Measurements from ENCODE around the gene ADGRL1. TPM values are rescaled to one million over a fixed set of nuclear protein-coding genes. Genes with fewer than 3 reads are reported as not detected.

The ADGRL1 gene
- total and polyA plus RNA-seq, 10 donors, result 1.8 to 21.1 (median 12.4) TPM

DNA sequence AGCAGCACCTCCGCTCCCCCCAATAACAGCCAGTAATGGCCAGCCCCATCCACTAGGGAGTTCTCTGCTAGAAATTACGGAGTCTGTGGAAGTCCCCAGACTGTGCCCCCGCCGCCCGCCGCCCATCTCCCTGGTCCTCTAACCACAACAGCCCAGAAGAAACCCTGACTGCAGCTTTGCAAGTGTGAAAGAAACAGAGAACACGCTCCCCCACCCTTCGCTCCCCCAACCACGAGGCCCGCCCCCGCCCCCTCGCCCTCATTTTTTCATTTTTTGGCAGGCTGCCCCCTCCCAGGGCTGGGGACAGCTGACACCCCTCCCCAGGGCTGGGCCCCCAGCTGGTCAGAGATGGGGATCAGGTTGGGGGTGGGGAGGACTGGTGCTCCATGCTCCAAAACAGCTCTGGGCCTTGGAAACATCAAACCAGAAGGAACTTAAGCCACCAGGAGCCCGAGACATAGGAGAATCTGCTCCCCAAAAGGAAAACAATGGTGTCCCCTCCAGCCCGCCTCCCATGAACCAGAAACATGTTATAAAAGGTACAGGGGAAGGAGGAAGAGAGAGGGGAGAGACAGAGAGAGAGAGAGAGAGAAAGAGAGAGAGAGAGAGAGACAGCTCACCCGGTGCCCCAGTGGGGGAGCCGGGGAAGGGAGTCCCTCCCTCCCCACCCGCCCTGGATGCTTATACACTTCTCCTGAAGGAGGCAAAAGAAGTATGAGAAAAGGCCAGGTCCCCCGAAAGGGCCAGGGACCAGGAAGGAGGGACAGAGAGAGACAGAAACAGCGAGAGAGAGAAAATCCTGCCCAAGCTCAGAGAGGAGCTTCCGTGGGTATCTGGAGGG lies 39.8 kb downstream of the ADGRL1 start:
- Histone ChIP-seq H3K27me3 (replicated peaks in 1 of 7) (peaks cover 0 to 34% (median 0%) of the 10 kb centered on the region in 7 donors), H3K4me1 (peaks cover 10 to 30% (median 25%) of the 10 kb centered on the region in 6 donors), H3K36me3 (peaks cover 0 to 32% (median 4%) of the 10 kb centered on the region in 6 donors), H3K4me3 (peak overlapping the region in 3 of 8 donors; percentile 4 to 51 (median 19)), H3K9me3 (no peaks in the 10 kb centered on the region), H3K27ac (peak overlapping the region in 3 of 8 donors; percentile 60 to 70 (median 65))
- TF ChIP-seq POLR2AphosphoS5 (IDR thresholded peaks at IDR 0.05), result no peak
- TF ChIP-seq, protein P1, sequence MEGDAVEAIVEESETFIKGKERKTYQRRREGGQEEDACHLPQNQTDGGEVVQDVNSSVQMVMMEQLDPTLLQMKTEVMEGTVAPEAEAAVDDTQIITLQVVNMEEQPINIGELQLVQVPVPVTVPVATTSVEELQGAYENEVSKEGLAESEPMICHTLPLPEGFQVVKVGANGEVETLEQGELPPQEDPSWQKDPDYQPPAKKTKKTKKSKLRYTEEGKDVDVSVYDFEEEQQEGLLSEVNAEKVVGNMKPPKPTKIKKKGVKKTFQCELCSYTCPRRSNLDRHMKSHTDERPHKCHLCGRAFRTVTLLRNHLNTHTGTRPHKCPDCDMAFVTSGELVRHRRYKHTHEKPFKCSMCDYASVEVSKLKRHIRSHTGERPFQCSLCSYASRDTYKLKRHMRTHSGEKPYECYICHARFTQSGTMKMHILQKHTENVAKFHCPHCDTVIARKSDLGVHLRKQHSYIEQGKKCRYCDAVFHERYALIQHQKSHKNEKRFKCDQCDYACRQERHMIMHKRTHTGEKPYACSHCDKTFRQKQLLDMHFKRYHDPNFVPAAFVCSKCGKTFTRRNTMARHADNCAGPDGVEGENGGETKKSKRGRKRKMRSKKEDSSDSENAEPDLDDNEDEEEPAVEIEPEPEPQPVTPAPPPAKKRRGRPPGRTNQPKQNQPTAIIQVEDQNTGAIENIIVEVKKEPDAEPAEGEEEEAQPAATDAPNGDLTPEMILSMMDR (IDR thresholded peaks at IDR 0.05 in 8 of 11, conservative IDR thresholded peaks at IDR 0.05 in 3 of 11), result peak in 1 of 11 experiments; percentile 6
- no peak for DNase-seq
- 38 to 48% (median 40%) methylated on average over 19 to 20 of the region's 20 CpGs for WGBS, 5 donors
- intact Hi-C loops (cut with DNase I; ENCODE audit: low total_unique reads), result no loop called here

DNA sequence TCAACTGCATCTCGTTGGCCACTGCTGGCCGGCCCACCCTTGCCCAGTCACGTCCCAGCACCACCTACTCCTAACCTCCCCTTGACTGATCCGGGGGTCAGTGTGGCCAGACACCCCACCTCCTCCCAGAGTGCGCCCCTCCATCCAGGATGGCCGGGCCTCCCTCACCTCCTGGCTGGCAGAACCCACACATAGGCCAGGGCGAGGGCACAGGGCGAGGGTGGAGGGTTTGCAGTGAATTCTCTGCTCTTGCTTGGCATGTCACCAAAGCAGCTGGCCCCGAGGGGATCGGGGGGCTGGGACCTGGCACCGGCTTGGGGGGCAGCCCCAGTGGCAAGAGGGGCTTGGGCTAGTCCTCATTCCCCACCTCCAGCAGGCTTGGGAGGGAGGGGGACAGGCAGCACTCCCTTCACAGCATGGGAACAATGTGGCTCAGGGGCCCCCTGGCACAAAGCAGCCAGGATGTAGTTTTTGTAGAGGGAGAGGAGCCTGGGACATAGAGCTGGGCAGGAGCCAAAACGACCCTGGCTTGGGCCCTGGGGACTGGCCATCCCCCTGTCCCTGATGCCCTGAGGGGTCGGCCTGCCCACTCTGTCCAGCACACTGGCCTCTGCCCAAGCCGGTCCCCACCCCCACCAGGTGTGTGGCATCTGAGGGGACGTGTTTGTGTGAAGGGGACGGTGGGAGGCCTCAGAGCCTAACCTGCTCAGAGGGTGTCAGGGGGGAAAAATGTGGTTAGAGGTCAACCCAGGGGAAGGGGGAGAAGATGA lies 41.1 kb downstream of the ADGRL1 start:
- 77 to 84% (median 79%) methylated on average over 15 to 16 of the region's 16 CpGs for WGBS, 5 donors
- intact Hi-C loops (cut with DNase I; ENCODE audit: low total_unique reads), result no loop called here
- no peaks in the 10 kb centered on the region for H3K9me3 ChIP-seq

DNA sequence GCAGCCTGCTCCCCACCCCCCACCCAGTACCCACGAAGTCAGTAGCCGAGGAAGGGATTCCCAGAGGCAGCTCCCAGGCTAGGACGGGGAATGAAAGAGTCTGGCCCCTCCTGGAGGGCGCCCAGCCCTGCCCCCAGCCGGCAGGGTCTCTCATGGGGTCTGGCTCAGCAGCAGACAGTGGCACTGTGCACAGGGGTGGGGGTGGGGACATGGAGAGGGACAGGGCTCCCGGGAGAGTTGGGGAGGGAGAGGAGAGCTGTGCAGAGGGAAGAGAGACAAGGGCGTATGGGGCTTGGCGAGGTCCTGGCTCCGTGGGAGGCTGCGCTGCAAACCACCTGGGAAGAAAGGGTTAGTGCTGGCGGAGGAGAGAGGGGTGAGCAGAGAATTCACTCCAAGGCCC lies 41.9 kb downstream of the ADGRL1 start:
- Histone ChIP-seq H3K27me3 (replicated peaks in 1 of 7) (peaks cover 0 to 34% (median 0%) of the 10 kb centered on the region in 7 donors), H3K4me3 (no peak overlapping the region), H3K4me1 (peaks cover 10 to 30% (median 25%) of the 10 kb centered on the region in 6 donors), H3K36me3 (peaks cover 0 to 19% (median 0%) of the 10 kb centered on the region in 6 donors), H3K27ac (no peak overlapping the region), H3K9me3 (no peaks in the 10 kb centered on the region)
- DNase-seq, result no peak
- intact Hi-C loops (cut with DNase I; ENCODE audit: low total_unique reads), result no loop called here
- TF ChIP-seq POLR2AphosphoS5 (IDR thresholded peaks at IDR 0.05), result no peak
- no peak for TF ChIP-seq POLR2A (IDR thresholded peaks at IDR 0.05)
- TF ChIP-seq, protein P1 (IDR thresholded peaks at IDR 0.05 in 8 of 11, conservative IDR thresholded peaks at IDR 0.05 in 3 of 11), result no peak
- 78 to 88% (median 85%) methylated on average over 10 to 11 of the region's 11 CpGs for WGBS, 5 donors

More for the DNA sequence above, 41.1 kb downstream of the ADGRL1 start:
- Histone ChIP-seq H3K27ac (no peak overlapping the region), H3K27me3 (replicated peaks in 1 of 7) (peaks cover 0 to 34% (median 0%) of the 10 kb centered on the region in 7 donors), H3K4me3 (no peak overlapping the region), H3K4me1 (peaks cover 10 to 30% (median 25%) of the 10 kb centered on the region in 6 donors), H3K36me3 (peaks cover 0 to 19% (median 0%) of the 10 kb centered on the region in 6 donors)
- DNase-seq, result no peak
- TF ChIP-seq POLR2A (IDR thresholded peaks at IDR 0.05) (no peak), POLR2AphosphoS5 (IDR thresholded peaks at IDR 0.05) (no peak)
- TF ChIP-seq, protein P1 (IDR thresholded peaks at IDR 0.05 in 8 of 11, conservative IDR thresholded peaks at IDR 0.05 in 3 of 11), result no peak

Data from spleen (tissue), 11 donors.